ENCODE data around the gene SCN9A. TPM values are rescaled to one million over a fixed set of nuclear protein-coding genes. Genes with fewer than 3 reads are reported as not detected.

SCN9A gene
- total and polyA plus RNA-seq, 10 of the 15 experiments (the other 5 are each of a cell fraction or from before 2014, with no cell fraction given), result 0.04 to 0.08 (median 0.08) TPM; not detected in 7

DNA sequence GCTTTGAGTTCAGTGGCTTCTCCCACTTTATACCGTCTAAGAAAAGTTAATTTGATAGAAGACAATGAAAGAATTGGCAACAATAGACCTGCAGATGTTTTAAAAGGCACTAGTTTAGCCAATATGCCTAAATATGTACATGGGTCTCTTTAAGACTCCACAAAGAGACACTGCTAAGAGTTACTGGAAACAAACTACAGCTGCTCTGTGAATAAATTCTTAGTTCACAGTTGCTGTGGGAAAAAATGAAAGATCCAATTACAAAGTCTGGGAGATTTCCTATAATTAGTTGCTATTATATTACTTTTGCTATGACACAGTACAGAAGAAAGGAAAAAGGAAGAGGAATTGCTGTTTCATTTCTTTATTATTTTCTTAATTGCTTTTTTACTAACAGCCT lies 34.3 kb downstream of the SCN9A start:
- H3K79me2 ChIP-seq (ENCODE audit: control insufficient read depth, insufficient read depth, low read length), result no peaks in the 10 kb centered on the region
- no peak overlapping the region for H3K4me2 ChIP-seq (ENCODE audit: control insufficient read depth, insufficient read depth)
- ATAC-seq (no peak), FAIRE-seq (no peak), DNase-seq (ENCODE audit: low read depth, low spot score) (no peak)
- no peaks in the 10 kb centered on the region for H4K20me1 ChIP-seq (ENCODE audit: control insufficient read depth, insufficient read depth)
- no peak for TF ChIP-seq SMAD1 (IDR thresholded peaks at IDR 0.05; ENCODE audit: low read depth, partially characterized antibody)
- TF ChIP-seq YBX1 (IDR thresholded peaks at IDR 0.05), result no peak
- TF ChIP-seq, protein P1, sequence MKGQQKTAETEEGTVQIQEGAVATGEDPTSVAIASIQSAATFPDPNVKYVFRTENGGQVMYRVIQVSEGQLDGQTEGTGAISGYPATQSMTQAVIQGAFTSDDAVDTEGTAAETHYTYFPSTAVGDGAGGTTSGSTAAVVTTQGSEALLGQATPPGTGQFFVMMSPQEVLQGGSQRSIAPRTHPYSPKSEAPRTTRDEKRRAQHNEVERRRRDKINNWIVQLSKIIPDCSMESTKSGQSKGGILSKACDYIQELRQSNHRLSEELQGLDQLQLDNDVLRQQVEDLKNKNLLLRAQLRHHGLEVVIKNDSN (IDR thresholded peaks at IDR 0.05; ENCODE audit: borderline replicate concordance, extremely low read length, insufficient read depth, low read depth, low read length), result no peak
- TF ChIP-seq, protein P2, sequence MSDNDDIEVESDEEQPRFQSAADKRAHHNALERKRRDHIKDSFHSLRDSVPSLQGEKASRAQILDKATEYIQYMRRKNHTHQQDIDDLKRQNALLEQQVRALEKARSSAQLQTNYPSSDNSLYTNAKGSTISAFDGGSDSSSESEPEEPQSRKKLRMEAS (IDR thresholded peaks at IDR 0.05; ENCODE audit: low read depth, low read length), result no peak
- TF ChIP-seq PAX5 (IDR thresholded peaks at IDR 0.05; ENCODE audit: borderline replicate concordance, low read depth, low read length), result no peak
- no peak for TF ChIP-seq FOXK2 (IDR thresholded peaks at IDR 0.05)
- TF ChIP-seq SMAD5 (IDR thresholded peaks at IDR 0.05; ENCODE audit: low read depth), result no peak
- no peak overlapping the region for H3K27ac ChIP-seq (ENCODE audit: control insufficient read depth, insufficient read depth)
- POLR2A ChIA-PET, result no interaction called here
- no peaks in the 10 kb centered on the region for H3K36me3 ChIP-seq (ENCODE audit: control insufficient read depth in 2 of 2, insufficient read depth in 2 of 2, low read length in 1 of 2)
- H3K4me3 ChIP-seq, result no peak overlapping the region
- in situ Hi-C loops (cut with MboI) (no loop called here), intact Hi-C loops (cut with micrococcal nuclease; ENCODE audit: unreplicated experiment) (no loop called here)
- SMC1A ChIA-PET (ENCODE audit: uncharacterized antibody, unreplicated experiment), result no interaction called here
- H3K4me1 ChIP-seq (ENCODE audit: control insufficient read depth, insufficient read depth, low read length), result no peaks in the 10 kb centered on the region
- BruUV-seq (replicated peaks), result no TSS peak
- RAD21 ChIA-PET (ENCODE audit: unreplicated experiment), result interaction anchor here (0.5 kb wide), 1 partner anchor 76 kb away, joined by 5 read pairs; no protein-coding TSS in a partner anchor
- H3K9me3 ChIP-seq (replicated peaks; ENCODE audit: control insufficient read depth, insufficient read depth, low read length), result no peaks in the 10 kb centered on the region
- 0% methylated on average over 1 of the region's 1 CpG for WGBS (ENCODE audit: insufficient coverage, insufficient replicate concordance, low lambda C conversion rate, missing lambda C conversion rate)
- no peak overlapping the region for H2AFZ ChIP-seq (ENCODE audit: control insufficient read depth, low read depth, low read length)
- H3K27me3 ChIP-seq (replicated peaks in 1 of 2; ENCODE audit: control insufficient read depth in 2 of 2, insufficient read depth in 2 of 2, low read length in 1 of 2), result no peaks in the 10 kb centered on the region
- H3K9ac ChIP-seq (ENCODE audit: control insufficient read depth, insufficient read depth, low read length), result no peak overlapping the region
- CTCF ChIA-PET, result no interaction called here

All from GM12878 (cell line).